ENCODE measurements around the gene STOM. TPM values are rescaled to one million over a fixed set of nuclear protein-coding genes. Genes with fewer than 3 reads are reported as not detected.

STOM gene
- polyA plus RNA-seq, 1 donor = 42.1 TPM

- DNase-seq (ENCODE audit: low read depth) = no peak
Observed at GRCh38 chr9:121321016-121321503, 49.0 kb downstream of the STOM start.

GRCh38 chr9:121319383-121319780 lies 50.7 kb downstream of the STOM start:
- DNase-seq (ENCODE audit: low read depth) = no peak

- no peak for DNase-seq (ENCODE audit: low read depth)
Observed at GRCh38 chr9:121318631-121319382, 51.2 kb downstream of the STOM start.

- no peak for DNase-seq (ENCODE audit: low read depth)
Observed at GRCh38 chr9:121317737-121318630, 52.1 kb downstream of the STOM start.

GRCh38 chr9:121316852-121317373 lies 53.1 kb downstream of the STOM start:
- no peak for DNase-seq (ENCODE audit: low read depth)

GRCh38 chr9:121316378-121316777 lies 53.7 kb downstream of the STOM start:
- no peak for DNase-seq (ENCODE audit: low read depth)

GRCh38 chr9:121313458-121314152 lies 56.4 kb downstream of the STOM start:
- no peak for DNase-seq (ENCODE audit: low read depth)

- DNase-seq (ENCODE audit: low read depth) = no peak
Observed at GRCh38 chr9:121312169-121312568, 57.9 kb downstream of the STOM start.

GRCh38 chr9:121310571-121310970 lies 59.5 kb downstream of the STOM start:
- no peak for DNase-seq (ENCODE audit: low read depth)

GRCh38 chr9:121309833-121310425 lies 60.1 kb downstream of the STOM start:
- no peak for DNase-seq (ENCODE audit: low read depth)

- no peak for DNase-seq (ENCODE audit: low read depth)
Observed at GRCh38 chr9:121309171-121309570, 60.9 kb downstream of the STOM start.

- DNase-seq (ENCODE audit: low read depth) = no peak
Observed at GRCh38 chr9:121308765-121309164, 61.3 kb downstream of the STOM start.

- DNase-seq (ENCODE audit: low read depth) = no peak
Observed at GRCh38 chr9:121307976-121308375, 62.1 kb downstream of the STOM start.

- DNase-seq (ENCODE audit: low read depth) = no peak
Observed at GRCh38 chr9:121305269-121305994, 64.6 kb downstream of the STOM start.

- no peak for DNase-seq (ENCODE audit: low read depth)
Observed at GRCh38 chr9:121304707-121305106, 65.3 kb downstream of the STOM start.

- no peak for DNase-seq (ENCODE audit: low read depth)
Observed at GRCh38 chr9:121303456-121304451, 66.3 kb downstream of the STOM start.

GRCh38 chr9:121302786-121303185 lies 67.3 kb downstream of the STOM start:
- no peak for DNase-seq (ENCODE audit: low read depth)

GRCh38 chr9:121302341-121302740 lies 67.7 kb downstream of the STOM start:
- DNase-seq (ENCODE audit: low read depth) = no peak

- DNase-seq (ENCODE audit: low read depth) = no peak
Observed at GRCh38 chr9:121301881-121302286, 68.2 kb downstream of the STOM start.
